IMR-90 (cell line): ENCODE results near the gene COL4A1. TPM values are rescaled to one million over a fixed set of nuclear protein-coding genes. Genes with fewer than 3 reads are reported as not detected.

Experiments used
- ATAC-seq: fragments of 200-7000 bp; cut with Tn5 transposase; 2 replicates; pipeline ENCODE4 v1.9.1; 2020; ENCODE audit warnings: low read depth, mild to moderate bottlenecking, moderate library complexity
- BruUV-seq: library from RNA; stranded (reverse); fragments of 400-500 nt; replicated peaks from 2 replicates; lab custom pipeline; 2021; lab: Mats Ljungman, UMichigan
- CTCF ChIA-PET: fragments of 300-600 bp; formaldehyde crosslinking; extraction: SDS; loops from one replicate; lab custom pipeline; 2021; ENCODE audit warnings: antibody characterized with exemption; lab: Yijun Ruan, JAX
- POLR2A ChIA-PET: fragments of 300-600 bp; sonication (Branson Sonifier 250); formaldehyde crosslinking; loops from one replicate; lab custom pipeline; 2022; ENCODE audit warnings: antibody characterized with exemption; ENCODE audit not compliant: unreplicated experiment; lab: Charles Lee
- DNase-seq: peaks from one replicate; pipeline ENCODE4 v3.0.0; 2013
- H2AFZ ChIP-seq: replicated peaks from 2 replicates; pipeline ENCODE3; 2013; ENCODE audit warnings: low read length, mild to moderate bottlenecking; ENCODE audit not compliant: poor library complexity
- H2AK5ac ChIP-seq: 2 replicates; pipeline ENCODE4 v1.6.1; 2013; ENCODE audit warnings: low read depth, low read length, inconsistent platforms
- H2AK9ac ChIP-seq: replicated peaks from 2 replicates; pipeline ENCODE3; 2013; ENCODE audit warnings: mild to moderate bottlenecking, low read depth, low read length, moderate library complexity; ENCODE audit not compliant: poor library complexity
- H2BK120ac ChIP-seq: 2 replicates; pipeline ENCODE4 v1.6.1; 2013; ENCODE audit warnings: low read depth, low read length, inconsistent platforms
- H2BK15ac ChIP-seq: 3 replicates; pipeline ENCODE4 v1.6.1; 2013; ENCODE audit warnings: low read depth, low read length, inconsistent platforms
- H2BK20ac ChIP-seq: 2 replicates; pipeline ENCODE4 v1.6.1; 2013; ENCODE audit warnings: low read depth, mild to moderate bottlenecking, inconsistent platforms, low read length, moderate library complexity
- H2BK5ac ChIP-seq: 2 replicates; pipeline ENCODE4 v1.6.1; 2013; ENCODE audit warnings: mild to moderate bottlenecking, low read depth, low read length, inconsistent platforms; ENCODE audit not compliant: poor library complexity, severe bottlenecking
- H3K14ac ChIP-seq: replicated peaks from 2 replicates; pipeline ENCODE4 v1.6.1; 2013; ENCODE audit warnings: low read depth, low read length, inconsistent platforms
- H3K18ac ChIP-seq: 2 replicates; pipeline ENCODE4 v1.6.1; 2013; ENCODE audit warnings: low read depth, low read length, control low read depth
- H3K23ac ChIP-seq: 2 replicates; pipeline ENCODE4 v1.6.1; 2013; ENCODE audit warnings: low read depth, low read length, inconsistent platforms
- H3K27ac ChIP-seq: 2 replicates; pipeline ENCODE4 v1.5.1; 2013; ENCODE audit warnings: mild to moderate bottlenecking, control low read depth, low read length; ENCODE audit not compliant: insufficient read depth
- H3K27me3 ChIP-seq: 2 replicates; pipeline ENCODE4 v1.6.1; 2013; ENCODE audit warnings: low read length; ENCODE audit not compliant: control insufficient read depth, insufficient read depth
- H3K36me3 ChIP-seq: 2 replicates; pipeline ENCODE4 v1.6.1; 2013; ENCODE audit warnings: low read length, mixed read lengths; ENCODE audit not compliant: control insufficient read depth, insufficient read depth
- H3K4ac ChIP-seq: 2 replicates; pipeline ENCODE4 v1.6.1; 2013; ENCODE audit warnings: low read depth, low read length, inconsistent platforms
- H3K4me1 ChIP-seq: 2 replicates; pipeline ENCODE4 v1.6.1; 2013; ENCODE audit warnings: low read length, mixed read lengths; ENCODE audit not compliant: control insufficient read depth, insufficient read depth
- H3K4me2 ChIP-seq: 2 replicates; pipeline ENCODE4 v1.6.1; 2013; ENCODE audit warnings: low read depth, mild to moderate bottlenecking, control low read depth, low read length, moderate library complexity
- H3K4me3 ChIP-seq: 2 replicates; pipeline ENCODE4 v1.5.1; 2013; ENCODE audit warnings: low read depth, mild to moderate bottlenecking, control low read depth, low read length, moderate library complexity; ENCODE audit not compliant: insufficient read depth
- H3K56ac ChIP-seq: 2 replicates; pipeline ENCODE4 v1.6.1; 2013; ENCODE audit warnings: low read length, inconsistent platforms; ENCODE audit not compliant: insufficient read depth; ENCODE audit errors: extremely low read depth
- H3K79me1 ChIP-seq, 2 experiments: 2 replicates each; pipeline ENCODE4 v1.6.1; 2013; ENCODE audit warnings: low read length in 2 of 2, inconsistent platforms in 1 of 2, low read depth in 1 of 2
- H3K9ac ChIP-seq: 2 replicates; pipeline ENCODE4 v1.6.1; 2013; ENCODE audit warnings: low read depth, low read length, control low read depth
- H3K9me1 ChIP-seq: 2 replicates; pipeline ENCODE4 v1.6.1; 2013; ENCODE audit warnings: low read length, inconsistent platforms; ENCODE audit not compliant: insufficient read depth
- H3K9me3 ChIP-seq: 2 replicates; pipeline ENCODE4 v1.6.1; 2013; ENCODE audit warnings: low read length; ENCODE audit not compliant: control insufficient read depth, insufficient read depth
- H4K20me1 ChIP-seq: 2 replicates; pipeline ENCODE4 v1.6.1; 2013; ENCODE audit warnings: low read length, inconsistent platforms; ENCODE audit not compliant: insufficient read depth
- H4K5ac ChIP-seq: 2 replicates; pipeline ENCODE4 v1.6.1; 2013; ENCODE audit warnings: mild to moderate bottlenecking, low read depth, low read length, control low read depth
- H4K8ac ChIP-seq, 2 experiments: 2 replicates each; pipeline ENCODE4 v1.6.1; 2013; ENCODE audit warnings: low read depth in 2 of 2, low read length in 2 of 2, control low read depth in 1 of 2, inconsistent platforms in 1 of 2
- H4K91ac ChIP-seq: 2 replicates; pipeline ENCODE4 v1.6.1; 2013; ENCODE audit warnings: low read depth, low read length, inconsistent platforms; ENCODE audit not compliant: insufficient read depth
- CHD1 ChIP-seq: IDR thresholded peaks from 2 replicates; pipeline ENCODE4 v1.6.1; 2012; ENCODE audit warnings: low read depth, low read length, improper control_type of control experiment
- MAFK ChIP-seq: IDR thresholded peaks from 2 replicates; pipeline ENCODE4 v1.6.1; 2012; ENCODE audit warnings: low read depth, low read length, improper control_type of control experiment
- RFX5 ChIP-seq: IDR thresholded peaks from 2 replicates; pipeline ENCODE4 v1.8.0; 2012; ENCODE audit warnings: low read depth, mild to moderate bottlenecking, low read length, moderate library complexity
- WGBS, 2 experiments: methylation state at CpG; one replicate each; pipeline versions ENCODE4 v1.1.5 to v1.1.7; 2013; ENCODE audit warnings: missing lambda C conversion rate in 2 of 2; ENCODE audit not compliant: insufficient read length in 1 of 2; ENCODE audit errors: extremely low coverage in 2 of 2; 5-methylcytosine and 5-hydroxymethylcytosine counted together
- dilution Hi-C: fragments of 300-500 bp; cut with HindIII; formaldehyde crosslinking; loops from one replicate; pipeline ENCODE4 v1.14.3; 2018; ENCODE audit warnings: low sequenced_read_pairs; ENCODE audit not compliant: unreplicated experiment
- in situ Hi-C: fragments of 300-500 bp; cut with MboI; formaldehyde crosslinking; loops from 3 replicates; pipeline ENCODE4 v1.14.3; 2019; ENCODE audit warnings: low sequenced_read_pairs, inconsistent platforms, mixed read lengths
- intact Hi-C: fragments of 100-400 bp; cut with micrococcal nuclease; formaldehyde crosslinking; loops from 2 replicates; pipeline ENCODE4 v1.10.0; 2022
- polyA plus RNA-seq, 3 experiments: library from polyadenylated mRNA; depleted of rRNA; stranded (reverse); fragments of >200 nt; gene quantifications; 2 replicates each; pipeline ENCODE4 v1.2.3, GENCODE V29; 2012; ENCODE audit warnings: low replicate concordance in 1 of 3
- total RNA-seq: library from RNA; depleted of rRNA; stranded (reverse); fragments of >200 nt; gene quantifications from 2 replicates; pipeline ENCODE4 v1.2.3, GENCODE V29; 2012
- TF ChIP-seq, protein P1 (sequence below): fragments of 150-350 bp; IDR thresholded peaks from 2 replicates; pipeline ENCODE4 v1.6.1; 2016; ENCODE audit warnings: low read depth, mild to moderate bottlenecking, low read length, moderate library complexity, borderline replicate concordance

COL4A1 gene
- total and polyA plus RNA-seq, 2 of the 4 experiments (the other 2 are of a cell fraction), result 230 to 337 TPM

DNA sequence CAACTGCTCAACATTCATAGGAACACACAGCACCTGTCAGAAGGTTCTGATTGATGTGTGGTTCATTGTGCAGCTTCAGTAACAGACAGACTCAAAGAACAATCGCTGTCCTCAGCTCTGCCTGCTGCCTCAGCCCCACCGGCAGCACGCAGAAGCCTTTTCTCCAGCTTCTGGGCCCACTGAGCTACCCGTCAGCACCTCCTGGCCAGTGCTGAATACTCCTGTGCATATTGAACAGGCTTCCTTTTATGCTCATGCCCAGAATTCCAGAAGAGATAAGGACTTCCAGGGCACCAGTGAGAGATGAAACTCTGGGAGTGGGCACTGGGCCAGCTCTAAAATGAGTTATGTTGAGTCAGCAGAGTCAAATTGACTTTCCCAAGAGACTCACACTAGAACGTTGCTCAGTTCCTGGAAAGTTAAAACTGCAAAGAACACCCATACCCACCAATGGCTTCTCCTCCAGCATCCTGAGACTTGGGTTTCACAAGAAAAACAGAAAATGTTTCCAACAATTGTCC, 119.3 kb downstream of the COL4A1 start:
- DNase-seq (peak; percentile 78), ATAC-seq (peak; percentile 67)
- Histone ChIP-seq H3K56ac (no peak overlapping the region), H4K91ac (no peak overlapping the region), H3K27ac (no peak overlapping the region), H2BK5ac (no peak overlapping the region), H3K4me3 (no peak overlapping the region), H4K8ac (0 out of 4 replicates have a peak overlapping the region, but pooled peaks of 1 of the 2 experiments have one; percentile 5), H3K23ac (no peak overlapping the region), H2BK20ac (no peak overlapping the region), H3K79me1 (peaks cover 12 to 58% of the 10 kb centered on the region in 2 experiments; a peak in 3 of 4 replicates), H3K9ac (no peak overlapping the region), H3K9me1 (peaks cover 36% of the 10 kb centered on the region), H2BK15ac (no peak overlapping the region), H3K4me1 (peaks cover 12% of the 10 kb centered on the region), H3K18ac (no peak overlapping the region), H3K27me3 (no peaks in the 10 kb centered on the region), H2AK9ac (no peak overlapping the region), H3K4me2 (no peak overlapping the region), H2AFZ (no peak overlapping the region), H3K9me3 (no peaks in the 10 kb centered on the region), H3K36me3 (peaks cover 70% of the 10 kb centered on the region), H3K14ac (no peak overlapping the region; the same call in 1 of the 2 replicates), H4K20me1 (0 out of 2 replicates have a peak, but pooled peaks cover 3% of the 10 kb centered on the region), H3K4ac (no peak overlapping the region), H4K5ac (no peak overlapping the region), H2BK120ac (no peak overlapping the region), H2AK5ac (no peak overlapping the region)
- intact Hi-C loops, result no loop called here
- in situ Hi-C loops, result no loop called here
- ChIA-PET CTCF (no interaction called here), POLR2A (no interaction called here)
- WGBS, 2 experiments, result 60% methylated on average over 1 of the region's 5 CpGs; no CpG with 5 or more reads in 1 of the 2 experiments
- no TSS peak for BruUV-seq
- dilution Hi-C loops, result no loop called here
- TF ChIP-seq CHD1 (no peak), RFX5 (no peak), MAFK (peak; percentile 92)
- TF ChIP-seq, protein P1, sequence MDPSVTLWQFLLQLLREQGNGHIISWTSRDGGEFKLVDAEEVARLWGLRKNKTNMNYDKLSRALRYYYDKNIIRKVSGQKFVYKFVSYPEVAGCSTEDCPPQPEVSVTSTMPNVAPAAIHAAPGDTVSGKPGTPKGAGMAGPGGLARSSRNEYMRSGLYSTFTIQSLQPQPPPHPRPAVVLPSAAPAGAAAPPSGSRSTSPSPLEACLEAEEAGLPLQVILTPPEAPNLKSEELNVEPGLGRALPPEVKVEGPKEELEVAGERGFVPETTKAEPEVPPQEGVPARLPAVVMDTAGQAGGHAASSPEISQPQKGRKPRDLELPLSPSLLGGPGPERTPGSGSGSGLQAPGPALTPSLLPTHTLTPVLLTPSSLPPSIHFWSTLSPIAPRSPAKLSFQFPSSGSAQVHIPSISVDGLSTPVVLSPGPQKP, result no peak
